GM21526 (cell line): Measurements from ENCODE around the gene PHLDB1.
A peak's percentile ranks its signal among the peaks of the same experiment; 100 is the strongest.
"Not testable (repeated sequence)": the region's sequence is repeated elsewhere in the genome, so short reads cannot be mapped to it uniquely, and the experiment has no call there.

Source experiments
- ATAC-seq: cut with Tn5 transposase; IDR thresholded peaks from one replicate; pipeline ENCODE4 v1.9.1; 2021; ENCODE audit warnings: moderate library complexity; ENCODE audit not compliant: unreplicated experiment, low FRiP score

The PHLDB1 gene

DNA sequence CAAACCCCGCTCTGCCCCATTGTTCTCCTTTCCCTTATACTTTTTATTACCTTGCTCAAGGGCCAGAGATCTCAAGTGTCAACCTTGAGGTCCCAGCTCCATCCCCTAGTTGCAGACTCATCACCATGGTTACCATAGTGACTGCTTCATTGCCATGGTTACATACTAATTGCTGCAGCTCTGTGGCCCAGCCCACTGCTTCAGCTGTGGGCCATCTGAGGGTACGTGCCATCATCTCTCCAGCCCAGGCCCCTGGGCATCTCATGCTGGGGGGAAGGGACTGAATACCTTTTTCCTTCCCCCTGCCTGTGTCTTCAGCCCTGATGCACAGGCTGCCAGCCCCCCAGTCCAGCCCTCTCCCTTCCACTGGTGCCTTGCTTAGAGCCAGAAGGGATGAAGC is 49.8 kb downstream of the PHLDB1 start:
- ATAC-seq: no peak

- ATAC-seq: no peak
These were observed 50.5 kb downstream of the PHLDB1 start for GRCh38 chr11:118657709-118658428.

GRCh38 chr11:118658429-118659313 is 51.3 kb downstream of the PHLDB1 start:
- no peak for ATAC-seq

GRCh38 chr11:118659314-118659952 is 52.0 kb downstream of the PHLDB1 start:
- peak; percentile 77 for ATAC-seq

- ATAC-seq: no peak
These were observed 52.7 kb downstream of the PHLDB1 start for GRCh38 chr11:118659953-118660680.

DNA sequence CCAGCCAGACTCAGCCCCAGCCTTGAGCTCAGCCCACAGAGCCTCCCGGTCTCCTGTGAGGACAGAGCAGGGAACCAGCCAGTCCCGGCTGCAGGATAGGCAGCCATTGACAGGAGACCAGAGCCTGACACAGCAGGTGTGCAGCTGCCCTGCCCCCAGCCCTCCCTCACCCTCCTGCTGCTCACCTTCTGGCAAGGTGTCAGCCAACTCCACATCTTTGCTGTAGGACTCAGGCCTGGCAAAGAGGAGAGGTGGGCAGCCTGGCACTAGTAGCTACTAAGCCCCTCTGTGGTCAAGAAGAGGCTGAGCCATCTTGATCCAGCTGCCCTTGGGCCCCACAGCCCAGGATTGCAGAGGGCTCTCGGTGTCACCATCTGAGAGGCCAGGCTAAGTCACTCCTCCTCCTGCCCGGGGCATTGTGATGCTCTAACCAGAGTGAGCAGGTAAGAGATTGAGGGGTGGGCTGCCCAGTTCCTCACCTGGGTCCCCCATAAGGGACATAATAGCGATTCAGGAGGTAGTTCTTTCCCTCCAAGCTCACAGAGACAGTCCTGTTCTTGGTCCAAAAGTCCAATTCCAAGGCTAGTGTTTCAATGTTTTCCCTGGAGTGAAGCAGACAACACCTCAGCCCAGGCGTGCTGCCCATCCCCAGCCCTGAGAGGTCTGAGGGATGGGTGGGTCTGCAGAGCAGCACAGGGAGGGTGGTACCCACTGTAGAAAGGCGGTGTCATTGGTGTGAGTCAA is 53.4 kb downstream of the PHLDB1 start:
- ATAC-seq: no peak

DNA sequence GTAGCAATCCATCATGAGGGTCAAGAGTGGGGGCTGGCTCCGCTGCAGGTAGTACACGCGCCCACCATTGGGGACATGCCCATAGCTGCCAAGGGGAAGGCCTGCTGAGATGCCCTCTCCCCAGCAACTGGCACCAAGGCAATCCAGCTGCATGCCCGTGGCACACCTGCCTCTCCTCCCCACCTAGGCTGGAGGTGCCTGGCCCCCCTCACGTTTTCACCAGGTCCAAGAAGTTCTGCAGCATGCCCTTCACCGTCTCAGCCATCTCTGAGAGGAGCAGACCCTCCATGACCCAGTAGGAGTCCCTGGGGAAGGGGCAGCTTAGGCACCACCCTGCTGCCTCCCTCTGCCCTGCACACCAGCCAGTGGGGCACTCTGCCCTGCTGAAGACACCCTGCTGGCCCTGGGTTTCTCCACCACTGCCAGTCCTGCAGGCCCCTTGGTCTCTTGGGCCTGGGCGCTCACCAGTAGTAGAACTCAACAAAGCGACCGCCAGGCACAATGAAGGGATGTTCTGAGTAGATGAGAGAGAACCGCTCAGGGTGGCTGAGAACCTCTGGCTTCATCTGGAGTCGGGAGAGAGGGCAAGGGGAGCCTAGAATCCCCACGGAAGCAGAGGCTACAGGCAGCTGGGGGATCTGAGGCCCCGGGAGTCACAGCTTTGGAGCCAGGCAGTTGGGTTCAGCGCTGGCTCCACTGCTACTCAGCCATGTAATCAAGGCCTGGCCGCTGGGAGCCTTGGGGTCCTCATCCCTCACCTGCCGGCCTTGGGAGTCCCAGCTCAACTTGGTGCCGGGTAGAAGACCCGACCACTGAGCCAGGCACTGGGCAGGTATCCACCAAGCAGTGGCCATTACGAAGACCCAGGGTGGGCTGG is 54.2 kb downstream of the PHLDB1 start:
- ATAC-seq: no peak

DNA sequence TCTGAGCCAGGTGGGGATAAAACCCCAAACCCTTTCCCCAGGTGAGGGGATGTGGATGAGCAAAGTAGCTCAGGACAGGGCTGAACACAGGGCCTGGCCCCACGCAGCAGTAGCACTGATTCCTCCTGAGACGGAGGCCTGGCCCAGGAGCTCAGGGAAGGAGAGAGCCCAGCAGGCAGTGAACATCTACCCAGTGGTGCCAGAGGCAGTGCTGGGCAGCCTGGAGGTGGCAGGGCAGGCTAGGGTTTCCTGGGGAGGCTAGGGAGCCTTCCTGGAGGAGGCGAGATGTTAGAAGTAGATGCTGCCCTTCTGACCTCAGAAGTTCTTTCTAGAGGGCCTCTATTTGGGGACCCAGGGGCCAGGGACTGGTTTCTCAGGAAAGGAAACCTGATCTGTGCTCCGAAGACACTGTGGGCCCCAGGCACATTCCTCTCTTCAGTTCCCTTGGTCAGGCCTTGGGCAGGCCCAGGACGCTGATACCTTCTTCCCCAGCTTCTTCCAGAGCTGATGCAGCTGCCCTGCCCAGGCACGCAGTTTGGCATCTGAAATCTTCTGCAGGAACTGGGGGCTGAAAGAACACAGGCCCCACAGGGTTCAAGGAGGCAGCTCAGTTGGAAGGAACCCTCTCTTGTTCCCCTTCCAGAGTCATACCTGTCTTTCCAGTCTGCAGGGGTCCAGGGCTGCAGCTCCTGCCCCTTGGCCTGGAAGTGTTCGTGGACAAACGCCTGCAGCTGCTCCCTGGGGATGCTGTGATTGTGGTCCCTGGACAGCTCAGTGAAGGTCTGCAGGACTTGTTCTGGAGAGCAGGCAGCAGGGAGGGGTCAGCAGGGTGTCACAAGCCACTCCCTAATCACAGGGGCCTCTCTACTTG is 55.2 kb downstream of the PHLDB1 start:
- ATAC-seq: no peak

GRCh38 chr11:118663381-118663780 is 56.0 kb downstream of the PHLDB1 start:
- ATAC-seq: no peak

DNA sequence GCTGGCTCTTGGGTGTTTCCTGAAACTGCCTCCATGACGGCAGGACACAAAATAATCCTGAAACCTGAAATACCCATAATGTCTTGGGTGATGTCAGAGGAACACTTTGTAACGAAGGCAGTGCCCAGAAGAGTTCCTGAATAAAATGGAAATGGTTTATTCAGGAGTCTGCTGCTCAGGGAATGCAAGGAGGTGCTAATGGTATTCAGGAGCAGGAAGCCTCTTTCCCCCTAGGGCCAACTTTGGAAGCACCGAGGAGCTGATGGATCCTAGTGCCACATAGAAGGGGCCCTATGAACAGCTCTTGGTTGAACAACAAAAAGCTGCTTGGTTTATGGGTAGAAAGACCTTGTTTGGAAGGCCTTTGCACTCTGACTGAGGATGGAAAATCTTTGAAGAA is 56.5 kb downstream of the PHLDB1 start:
- ATAC-seq: no peak

- ATAC-seq: no peak
These were observed 59.0 kb downstream of the PHLDB1 start for GRCh38 chr11:118666371-118666770.

- no peak for ATAC-seq
These were observed 62.6 kb downstream of the PHLDB1 start for GRCh38 chr11:118670063-118670462.

DNA sequence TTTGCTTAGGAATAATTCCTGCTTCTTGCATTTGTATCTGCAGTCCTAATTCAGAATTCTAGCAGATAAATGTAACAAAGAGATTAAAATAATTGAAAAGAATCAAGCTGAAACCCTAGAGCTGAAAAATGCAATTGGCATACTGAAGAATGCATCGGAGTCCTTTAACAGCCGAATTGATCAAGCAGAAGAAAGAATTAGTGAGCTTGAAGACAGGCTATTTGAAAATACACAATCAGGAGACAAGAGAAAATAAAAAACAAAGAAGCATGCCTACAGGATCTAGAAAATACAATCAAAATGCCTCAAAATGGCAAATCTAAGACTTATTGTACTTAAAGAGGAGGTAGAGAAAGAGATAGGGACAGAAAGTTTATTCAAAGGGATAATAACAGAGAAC is 63.8 kb downstream of the PHLDB1 start:
- ATAC-seq: no peak

- no peak for ATAC-seq
These were observed 65.4 kb downstream of the PHLDB1 start for GRCh38 chr11:118672846-118673245.

GRCh38 chr11:118673361-118674081 is 66.1 kb downstream of the PHLDB1 start:
- no peak for ATAC-seq

GRCh38 chr11:118674082-118674435 is 66.6 kb downstream of the PHLDB1 start:
- no peak for ATAC-seq

- no peak for ATAC-seq
These were observed 70.6 kb downstream of the PHLDB1 start for GRCh38 chr11:118677977-118678376.

GRCh38 chr11:118678908-118679307 is 71.5 kb downstream of the PHLDB1 start:
- ATAC-seq: not testable (repeated sequence)
